KMS-11 (cell line): Measurements from ENCODE around the gene OSBPL3.

Experiments
- H2AFZ ChIP-seq: fragments of 200-600 bp; sonication (generic); 2 replicates; pipeline ENCODE4 v1.6.1; 2016; ENCODE audit warnings: antibody characterized with exemption, mixed run types, low read depth
- H3K27ac ChIP-seq: fragments of 200-600 bp; sonication (generic); 2 replicates; pipeline ENCODE4 v1.6.1; 2016; ENCODE audit warnings: mild to moderate bottlenecking, mixed run types
- H3K27me3 ChIP-seq: fragments of 200-600 bp; sonication (generic); 2 replicates; pipeline ENCODE4 v1.6.1; 2017; ENCODE audit warnings: mild to moderate bottlenecking, low read depth, mixed run types, moderate library complexity; ENCODE audit not compliant: insufficient read depth
- H3K36me3 ChIP-seq: fragments of 200-600 bp; sonication (generic); 2 replicates; pipeline ENCODE4 v1.6.1; 2017; ENCODE audit warnings: mild to moderate bottlenecking, mixed run types; ENCODE audit not compliant: insufficient read depth
- H3K4me1 ChIP-seq: fragments of 200-600 bp; sonication (generic); 2 replicates; pipeline ENCODE4 v1.6.1; 2016; ENCODE audit warnings: mild to moderate bottlenecking, low read depth, mixed run types; ENCODE audit not compliant: poor library complexity, severe bottlenecking
- H3K4me2 ChIP-seq: fragments of 200-600 bp; sonication (generic); 2 replicates; pipeline ENCODE4 v1.7.0; 2016; ENCODE audit warnings: mild to moderate bottlenecking, mixed run types
- H3K4me3 ChIP-seq: fragments of 200-600 bp; sonication (generic); IDR thresholded peaks from 2 replicates; pipeline ENCODE4 v1.6.1; 2017; ENCODE audit warnings: low read depth, low read length, mixed read lengths; ENCODE audit not compliant: insufficient read depth
- H3K79me2 ChIP-seq: fragments of 200-600 bp; sonication (generic); 2 replicates; pipeline ENCODE4 v1.6.1; 2016; ENCODE audit warnings: low read depth, mixed run types; ENCODE audit not compliant: insufficient read depth
- H3K9ac ChIP-seq: fragments of 200-600 bp; sonication (generic); 2 replicates; pipeline ENCODE4 v1.6.1; 2016; ENCODE audit warnings: mild to moderate bottlenecking, mixed run types
- H4K20me1 ChIP-seq: fragments of 200-600 bp; sonication (generic); 2 replicates; pipeline ENCODE4 v1.6.1; 2016; ENCODE audit warnings: mild to moderate bottlenecking, mixed run types; ENCODE audit not compliant: insufficient read depth
- CTCF ChIP-seq: fragments of 200-600 bp; sonication (generic); conservative IDR thresholded peaks from 2 replicates; pipeline ENCODE4 v1.6.1; 2017; ENCODE audit warnings: low read depth, mild to moderate bottlenecking, antibody characterized with exemption, low read length, moderate library complexity, mixed read lengths

The OSBPL3 gene

GRCh38 chr7:24778543-24779282 lies 201.3 kb downstream of the OSBPL3 start:
- Histone ChIP-seq H3K4me2 (no peak overlapping the region), H3K9ac (no peak overlapping the region), H4K20me1 (no peaks in the 10 kb centered on the region), H3K36me3 (no peaks in the 10 kb centered on the region), H3K4me3 (no peak overlapping the region), H3K4me1 (no peaks in the 10 kb centered on the region), H3K27me3 (no peaks in the 10 kb centered on the region), H3K79me2 (no peaks in the 10 kb centered on the region), H2AFZ (no peak overlapping the region), H3K27ac (no peak overlapping the region)
- TF ChIP-seq CTCF: no peak

- no peak overlapping the region for H3K9ac ChIP-seq
- no peaks in the 10 kb centered on the region for H4K20me1 ChIP-seq
- H3K36me3 ChIP-seq: no peaks in the 10 kb centered on the region
- no peak overlapping the region for H2AFZ ChIP-seq
- no peaks in the 10 kb centered on the region for H3K79me2 ChIP-seq
- H3K27ac ChIP-seq: no peak overlapping the region
- H3K4me1 ChIP-seq: no peaks in the 10 kb centered on the region
- H3K4me3 ChIP-seq: no peak overlapping the region
- H3K4me2 ChIP-seq: no peak overlapping the region
- no peak for TF ChIP-seq CTCF
- H3K27me3 ChIP-seq: no peaks in the 10 kb centered on the region
Observed at GRCh38 chr7:24777806-24778205, 202.2 kb downstream of the OSBPL3 start.

- Histone ChIP-seq H3K27ac (no peak overlapping the region), H3K27me3 (no peaks in the 10 kb centered on the region), H2AFZ (no peak overlapping the region), H3K4me2 (no peak overlapping the region), H4K20me1 (no peaks in the 10 kb centered on the region), H3K4me3 (no peak overlapping the region), H3K9ac (no peak overlapping the region), H3K36me3 (no peaks in the 10 kb centered on the region), H3K4me1 (no peaks in the 10 kb centered on the region), H3K79me2 (no peaks in the 10 kb centered on the region)
- TF ChIP-seq CTCF: no peak
Observed at GRCh38 chr7:24773646-24774045, 206.3 kb downstream of the OSBPL3 start.

GRCh38 chr7:24769851-24770250 lies 210.1 kb downstream of the OSBPL3 start:
- Histone ChIP-seq H3K27me3 (no peaks in the 10 kb centered on the region), H3K4me1 (no peaks in the 10 kb centered on the region), H3K4me2 (no peak overlapping the region)

More at GRCh38 chr7:24769851-24770250, 210.1 kb downstream of the OSBPL3 start:
- no peak for TF ChIP-seq CTCF
- Histone ChIP-seq H3K27ac (no peak overlapping the region), H3K36me3 (no peaks in the 10 kb centered on the region), H3K4me3 (no peak overlapping the region), H3K79me2 (no peaks in the 10 kb centered on the region), H2AFZ (no peak overlapping the region), H3K9ac (no peak overlapping the region), H4K20me1 (no peaks in the 10 kb centered on the region)
